GM18526 (cell line): ENCODE measurements around the gene ZNF618.

ENCODE experiments used
- POLR2A ChIP-seq: IDR thresholded peaks from 3 replicates; pipeline ENCODE4 v1.6.1; 2011; ENCODE audit not compliant: insufficient read length; ENCODE audit errors: extremely low read depth

ZNF618 gene

DNA sequence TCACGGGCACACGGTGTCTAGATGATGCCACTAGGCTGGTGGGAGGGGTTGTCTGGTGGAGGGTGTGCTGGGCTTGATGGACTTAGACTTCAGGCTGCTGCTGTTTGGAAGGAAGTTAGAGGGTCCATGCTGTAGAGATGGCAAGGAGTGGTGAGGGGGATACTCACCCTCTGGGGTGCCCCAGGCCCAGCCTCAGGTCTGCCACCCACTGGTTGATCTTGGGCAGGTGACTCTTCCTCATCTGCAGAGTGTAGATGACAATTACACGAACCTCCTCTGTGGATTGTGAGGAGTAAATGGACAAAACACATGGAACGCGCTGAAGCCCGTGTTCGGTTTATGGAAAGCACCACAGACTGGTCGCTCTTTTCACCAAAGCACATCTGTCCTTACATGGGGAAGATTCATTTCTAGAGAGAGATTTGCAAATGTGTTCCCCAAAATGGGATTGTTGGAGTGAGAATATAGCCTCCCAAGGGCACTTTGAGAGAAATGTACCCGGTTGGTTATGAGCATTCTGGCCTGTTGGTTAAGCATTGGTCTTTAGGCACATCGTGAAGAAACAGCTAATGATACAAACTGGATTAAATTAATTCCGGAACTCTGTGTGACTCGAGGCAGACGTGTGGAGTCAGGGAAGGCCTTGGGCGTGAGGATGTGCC, 58.2 kb downstream of the ZNF618 start:
- no peak for TF ChIP-seq POLR2A

DNA sequence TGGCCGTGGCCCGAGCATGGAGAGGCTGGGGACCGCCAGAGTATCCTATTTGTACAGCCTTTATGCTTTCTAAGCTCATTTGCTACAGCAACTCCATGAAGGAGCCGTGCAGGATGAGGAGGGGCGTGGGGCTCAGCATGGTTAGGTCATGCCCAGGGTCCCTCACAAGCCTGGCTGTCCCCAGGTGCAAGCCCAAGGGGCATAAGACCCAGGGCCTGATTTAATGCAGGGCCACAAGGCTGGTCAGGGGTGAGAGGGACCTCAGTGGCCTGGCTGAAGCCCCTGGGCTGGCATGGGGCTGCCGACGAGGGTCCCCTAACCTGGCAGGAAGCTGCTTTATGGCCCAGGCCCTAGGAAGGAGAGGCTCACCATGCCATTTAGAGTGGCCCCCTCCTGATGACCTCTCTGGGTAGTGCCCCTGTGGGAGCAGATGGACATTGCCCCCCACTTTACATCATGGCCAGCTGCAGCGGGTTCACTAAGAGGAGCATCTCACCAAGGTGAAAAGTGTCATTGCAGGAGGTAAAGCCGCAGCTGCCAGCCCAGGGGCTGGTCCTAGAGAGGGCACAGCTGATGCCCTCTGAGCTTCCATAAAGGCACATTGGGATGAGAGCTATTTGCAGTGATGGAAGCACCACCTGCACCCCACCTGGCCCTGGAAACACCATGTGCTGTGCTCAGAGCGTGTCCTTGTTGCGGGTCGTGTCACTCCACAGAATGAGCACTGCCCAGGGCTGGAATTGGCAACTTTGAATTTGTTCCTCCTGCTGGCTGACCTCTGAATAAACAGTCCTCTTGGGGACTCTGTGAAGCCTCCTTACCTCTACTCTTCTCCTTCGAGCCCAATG, 58.9 kb downstream of the ZNF618 start:
- TF ChIP-seq POLR2A: no peak

DNA sequence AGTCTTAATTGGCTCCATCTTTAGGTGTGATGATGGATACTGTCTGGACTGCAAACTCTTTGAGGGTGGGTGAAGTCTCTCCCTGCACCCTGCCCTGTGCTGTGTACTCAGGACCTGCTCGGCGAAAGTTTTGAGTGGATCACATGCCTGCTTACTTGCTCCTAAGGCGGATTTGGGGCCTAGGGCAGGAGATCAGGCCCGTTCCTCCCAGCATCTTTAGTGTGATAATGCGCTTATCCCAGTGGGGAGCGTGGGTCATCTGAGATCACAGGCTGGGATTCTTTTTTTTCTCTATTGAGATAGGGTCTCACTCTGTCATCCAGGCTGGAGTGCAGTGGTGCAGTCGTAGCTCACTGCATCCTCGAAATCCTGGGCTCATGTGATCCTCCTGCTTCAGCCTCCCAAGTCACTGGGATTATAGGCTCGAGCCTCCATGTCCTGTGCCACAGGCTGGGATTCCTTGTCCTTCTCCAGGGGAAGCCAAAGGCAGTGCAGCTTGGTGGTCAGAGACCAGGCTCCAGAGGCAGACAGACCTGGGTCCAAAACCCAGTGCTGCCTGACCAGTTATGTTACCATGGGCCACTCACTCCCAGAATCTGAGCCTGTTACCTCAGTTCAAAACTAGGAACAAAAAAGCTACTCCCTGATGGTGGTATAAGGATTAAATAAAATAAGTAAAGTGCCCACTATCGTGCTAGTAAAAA, 59.7 kb downstream of the ZNF618 start:
- TF ChIP-seq POLR2A: no peak

- TF ChIP-seq POLR2A: no peak
These were observed 64.0 kb downstream of the ZNF618 start for GRCh38 chr9:113940077-113940476.

DNA sequence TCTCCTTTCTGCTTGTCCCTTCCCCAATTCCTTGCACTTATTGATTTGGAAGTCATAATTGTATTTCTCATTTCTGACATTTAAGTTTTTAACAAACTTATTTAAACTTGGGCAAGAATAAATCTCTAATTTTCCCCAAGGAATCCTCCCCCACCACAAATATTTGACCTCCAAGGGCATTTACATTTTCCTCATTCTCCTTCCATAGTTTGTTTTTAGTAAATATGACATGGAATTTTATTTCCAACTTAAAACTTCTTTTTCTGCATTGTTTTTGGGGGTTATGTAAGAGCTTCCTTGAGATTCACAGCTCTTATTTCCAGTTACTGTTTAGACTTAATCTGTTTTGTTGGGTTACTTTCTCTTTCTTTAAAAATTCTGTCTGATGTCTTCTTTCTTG, 64.9 kb downstream of the ZNF618 start:
- no peak for TF ChIP-seq POLR2A

GRCh38 chr9:113941526-113941925, 65.4 kb downstream of the ZNF618 start:
- TF ChIP-seq POLR2A: no peak

DNA sequence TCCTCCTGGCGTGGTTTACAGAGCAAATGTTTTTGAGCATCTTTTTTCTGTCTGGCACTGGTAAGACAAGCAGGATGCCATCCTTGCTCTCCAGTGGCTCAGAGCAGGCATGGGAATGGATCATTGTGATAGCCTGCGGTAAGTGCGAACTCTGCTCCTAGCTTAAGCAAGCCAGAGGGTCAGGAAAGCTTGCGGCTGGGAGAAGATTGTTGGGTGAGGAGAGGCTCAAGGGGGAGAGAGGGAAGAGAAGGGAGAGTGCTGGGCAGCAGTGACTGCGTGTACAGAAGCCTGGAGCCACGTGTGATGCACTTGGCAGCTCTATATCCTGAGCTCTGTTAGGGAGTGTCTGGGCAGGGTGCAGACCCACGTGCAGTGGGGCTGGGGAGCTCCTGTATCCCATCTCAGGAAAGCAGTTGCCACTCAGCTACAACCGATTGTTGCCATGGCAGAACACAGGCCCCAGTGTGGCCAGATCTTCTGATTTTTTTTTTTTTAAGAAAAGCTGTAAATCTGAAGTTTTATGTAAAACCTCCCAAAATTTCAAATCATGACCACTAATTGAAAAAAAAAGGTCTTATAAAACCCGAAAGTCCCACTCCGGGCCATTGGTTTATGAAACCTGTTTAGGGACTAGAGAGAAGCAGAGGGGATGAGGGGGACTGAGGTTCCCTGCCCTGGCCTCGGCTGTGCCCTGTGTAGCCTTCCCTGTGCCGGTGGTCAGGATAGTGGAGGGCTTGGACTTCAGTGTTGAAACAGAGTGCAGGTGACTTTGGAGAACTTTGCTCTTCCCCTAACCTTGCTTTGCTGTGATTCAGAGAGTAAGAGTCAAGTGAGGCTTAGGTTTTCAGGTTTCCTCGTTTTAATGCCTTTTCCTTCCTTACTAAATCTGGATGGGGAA, 67.3 kb downstream of the ZNF618 start:
- TF ChIP-seq POLR2A: no peak

GRCh38 chr9:113945784-113946183, 69.7 kb downstream of the ZNF618 start:
- no peak for TF ChIP-seq POLR2A

- TF ChIP-seq POLR2A: no peak
These were observed 70.5 kb downstream of the ZNF618 start for GRCh38 chr9:113946496-113947115.

DNA sequence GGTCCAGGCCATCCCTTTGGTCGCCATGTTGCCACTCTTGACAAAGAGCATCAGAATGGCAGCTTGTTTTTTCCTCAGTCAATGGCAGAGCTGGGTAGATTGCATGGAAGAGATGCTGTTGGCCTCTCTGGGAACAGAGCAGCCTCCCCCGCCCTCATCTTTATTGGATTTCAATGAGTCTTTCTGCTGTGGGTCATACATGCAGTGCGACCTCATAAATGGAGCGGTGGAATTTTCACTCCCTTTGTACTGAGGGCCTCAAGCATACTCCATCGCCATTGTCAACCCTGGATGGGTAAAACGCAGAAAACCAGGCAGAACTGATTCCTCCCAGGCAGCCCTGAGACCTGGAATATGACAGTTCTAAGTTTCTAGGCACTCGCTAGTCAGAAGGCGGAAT, 71.8 kb downstream of the ZNF618 start:
- no peak for TF ChIP-seq POLR2A

GRCh38 chr9:113948891-113949570, 72.9 kb downstream of the ZNF618 start:
- no peak for TF ChIP-seq POLR2A

DNA sequence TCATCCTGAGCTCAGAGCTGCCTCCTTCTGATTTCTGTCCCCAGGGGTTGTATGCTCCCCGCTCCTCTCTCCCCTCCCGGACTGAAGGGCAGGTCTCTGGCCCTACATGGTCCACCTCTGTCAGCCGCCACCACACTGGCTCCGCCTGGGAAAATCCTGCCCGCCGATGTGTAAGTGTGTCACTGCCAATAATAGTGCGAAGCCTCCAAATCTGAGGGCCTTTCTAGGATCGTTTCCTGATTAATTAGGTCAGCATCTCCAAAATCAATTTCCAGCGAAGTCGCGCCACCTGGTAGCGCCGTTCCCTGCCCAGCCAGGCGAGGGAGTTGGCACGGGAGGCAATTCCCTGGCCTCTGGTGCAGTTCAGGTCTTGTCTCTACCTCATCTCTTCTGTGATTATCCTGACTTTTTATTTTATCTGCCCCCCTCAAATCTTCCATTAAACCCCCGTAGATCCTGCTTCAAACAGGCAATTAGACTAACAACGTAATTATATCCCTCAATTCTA, 73.5 kb downstream of the ZNF618 start:
- no peak for TF ChIP-seq POLR2A

GRCh38 chr9:113950195-113951031, 74.3 kb downstream of the ZNF618 start:
- no peak for TF ChIP-seq POLR2A
